ENCODE results near the gene RNPEPL1.

GRCh38 chr2:240586919-240587800 is 18.9 kb downstream of the RNPEPL1 start:
- TF ChIP-seq EZH2 (IDR thresholded peaks at IDR 0.05; ENCODE audit: low read depth, unreplicated experiment) (no peak), CREB1 (CRISPR knock-in tag; IDR thresholded peaks at IDR 0.05; ENCODE audit: low read depth) (no peak), JUNB (IDR thresholded peaks at IDR 0.05; ENCODE audit: unreplicated experiment) (no peak), POLR2AphosphoS5 (IDR thresholded peaks at IDR 0.05; ENCODE audit: low read depth) (no peak), EZH2phosphoT487 (IDR thresholded peaks at IDR 0.05; ENCODE audit: unreplicated experiment) (no peak)
- TF ChIP-seq, protein P1, sequence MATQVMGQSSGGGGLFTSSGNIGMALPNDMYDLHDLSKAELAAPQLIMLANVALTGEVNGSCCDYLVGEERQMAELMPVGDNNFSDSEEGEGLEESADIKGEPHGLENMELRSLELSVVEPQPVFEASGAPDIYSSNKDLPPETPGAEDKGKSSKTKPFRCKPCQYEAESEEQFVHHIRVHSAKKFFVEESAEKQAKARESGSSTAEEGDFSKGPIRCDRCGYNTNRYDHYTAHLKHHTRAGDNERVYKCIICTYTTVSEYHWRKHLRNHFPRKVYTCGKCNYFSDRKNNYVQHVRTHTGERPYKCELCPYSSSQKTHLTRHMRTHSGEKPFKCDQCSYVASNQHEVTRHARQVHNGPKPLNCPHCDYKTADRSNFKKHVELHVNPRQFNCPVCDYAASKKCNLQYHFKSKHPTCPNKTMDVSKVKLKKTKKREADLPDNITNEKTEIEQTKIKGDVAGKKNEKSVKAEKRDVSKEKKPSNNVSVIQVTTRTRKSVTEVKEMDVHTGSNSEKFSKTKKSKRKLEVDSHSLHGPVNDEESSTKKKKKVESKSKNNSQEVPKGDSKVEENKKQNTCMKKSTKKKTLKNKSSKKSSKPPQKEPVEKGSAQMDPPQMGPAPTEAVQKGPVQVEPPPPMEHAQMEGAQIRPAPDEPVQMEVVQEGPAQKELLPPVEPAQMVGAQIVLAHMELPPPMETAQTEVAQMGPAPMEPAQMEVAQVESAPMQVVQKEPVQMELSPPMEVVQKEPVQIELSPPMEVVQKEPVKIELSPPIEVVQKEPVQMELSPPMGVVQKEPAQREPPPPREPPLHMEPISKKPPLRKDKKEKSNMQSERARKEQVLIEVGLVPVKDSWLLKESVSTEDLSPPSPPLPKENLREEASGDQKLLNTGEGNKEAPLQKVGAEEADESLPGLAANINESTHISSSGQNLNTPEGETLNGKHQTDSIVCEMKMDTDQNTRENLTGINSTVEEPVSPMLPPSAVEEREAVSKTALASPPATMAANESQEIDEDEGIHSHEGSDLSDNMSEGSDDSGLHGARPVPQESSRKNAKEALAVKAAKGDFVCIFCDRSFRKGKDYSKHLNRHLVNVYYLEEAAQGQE (IDR thresholded peaks at IDR 0.05; ENCODE audit: unreplicated experiment): no peak
- TF ChIP-seq, protein P2, sequence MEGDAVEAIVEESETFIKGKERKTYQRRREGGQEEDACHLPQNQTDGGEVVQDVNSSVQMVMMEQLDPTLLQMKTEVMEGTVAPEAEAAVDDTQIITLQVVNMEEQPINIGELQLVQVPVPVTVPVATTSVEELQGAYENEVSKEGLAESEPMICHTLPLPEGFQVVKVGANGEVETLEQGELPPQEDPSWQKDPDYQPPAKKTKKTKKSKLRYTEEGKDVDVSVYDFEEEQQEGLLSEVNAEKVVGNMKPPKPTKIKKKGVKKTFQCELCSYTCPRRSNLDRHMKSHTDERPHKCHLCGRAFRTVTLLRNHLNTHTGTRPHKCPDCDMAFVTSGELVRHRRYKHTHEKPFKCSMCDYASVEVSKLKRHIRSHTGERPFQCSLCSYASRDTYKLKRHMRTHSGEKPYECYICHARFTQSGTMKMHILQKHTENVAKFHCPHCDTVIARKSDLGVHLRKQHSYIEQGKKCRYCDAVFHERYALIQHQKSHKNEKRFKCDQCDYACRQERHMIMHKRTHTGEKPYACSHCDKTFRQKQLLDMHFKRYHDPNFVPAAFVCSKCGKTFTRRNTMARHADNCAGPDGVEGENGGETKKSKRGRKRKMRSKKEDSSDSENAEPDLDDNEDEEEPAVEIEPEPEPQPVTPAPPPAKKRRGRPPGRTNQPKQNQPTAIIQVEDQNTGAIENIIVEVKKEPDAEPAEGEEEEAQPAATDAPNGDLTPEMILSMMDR (conservative IDR thresholded peaks at IDR 0.05; ENCODE audit: low read depth in 2 of 2): no peak
